Chondrocyte (in vitro differentiated cells): ENCODE results near the gene AUTS2. TPM values are rescaled to one million over a fixed set of nuclear protein-coding genes. Genes with fewer than 3 reads are reported as not detected.

Source experiments
- DNase-seq: peaks from one replicate; pipeline ENCODE4 v3.0.0; 2021; ENCODE audit warnings: mixed read lengths, low spot score
- H3K27ac Mint-ChIP-seq: one replicate; pipeline ENCODE4 v1.8.0; 2021; ENCODE audit warnings: mild to moderate bottlenecking, moderate library complexity, mixed read lengths; ENCODE audit not compliant: unreplicated experiment
- H3K27me3 Mint-ChIP-seq: 2 replicates; pipeline ENCODE4 v1.8.0; 2021; ENCODE audit warnings: low read depth, mixed read lengths
- H3K36me3 Mint-ChIP-seq: 2 replicates; pipeline ENCODE4 v1.8.0; 2021; ENCODE audit warnings: low read depth, mixed read lengths
- H3K4me1 Mint-ChIP-seq: 2 replicates; pipeline ENCODE4 v1.8.0; 2021; ENCODE audit warnings: low read depth, mild to moderate bottlenecking, mixed read lengths
- H3K4me3 Mint-ChIP-seq: one replicate; pipeline ENCODE4 v1.8.0; 2021; ENCODE audit warnings: mild to moderate bottlenecking, moderate library complexity, mixed read lengths; ENCODE audit not compliant: unreplicated experiment
- H3K9me3 Mint-ChIP-seq: 2 replicates; pipeline ENCODE4 v1.8.0; 2021; ENCODE audit warnings: low read depth, mixed read lengths
- CTCF ChIP-seq: fragments of 200-600 bp; sonication (generic); IDR thresholded peaks from 2 replicates; pipeline ENCODE4 v1.5.0; 2021; ENCODE audit warnings: antibody characterized with exemption, mild to moderate bottlenecking, moderate library complexity
- total RNA-seq: library from RNA; stranded (reverse); gene quantifications from 3 replicates; pipeline ENCODE4 v1.2.1, GENCODE V29; 2021

Gene AUTS2
- total RNA-seq, 1 donor from 2014 or later, result 31.5 TPM

GRCh38 chr7:70237256-70237655, 639.0 kb downstream of the AUTS2 start:
- no peak overlapping the region for H3K4me3 Mint-ChIP-seq
- no peaks in the 10 kb centered on the region for H3K36me3 Mint-ChIP-seq
- no peak for DNase-seq
- H3K27ac Mint-ChIP-seq, result no peak overlapping the region
- TF ChIP-seq CTCF, result no peak
- H3K9me3 Mint-ChIP-seq, result no peaks in the 10 kb centered on the region
- H3K27me3 Mint-ChIP-seq, result no peaks in the 10 kb centered on the region
- peaks cover 10% of the 10 kb centered on the region for H3K4me1 Mint-ChIP-seq

GRCh38 chr7:70237831-70238575, 639.7 kb downstream of the AUTS2 start:
- peak overlapping the region; percentile 23 for H3K27ac Mint-ChIP-seq
- no peaks in the 10 kb centered on the region for H3K27me3 Mint-ChIP-seq
- no peak for TF ChIP-seq CTCF
- no peaks in the 10 kb centered on the region for H3K36me3 Mint-ChIP-seq
- peak overlapping the region; percentile 26 for H3K4me3 Mint-ChIP-seq
- DNase-seq, result no peak
- H3K9me3 Mint-ChIP-seq, result no peaks in the 10 kb centered on the region
- H3K4me1 Mint-ChIP-seq, result peaks cover 10% of the 10 kb centered on the region

DNA sequence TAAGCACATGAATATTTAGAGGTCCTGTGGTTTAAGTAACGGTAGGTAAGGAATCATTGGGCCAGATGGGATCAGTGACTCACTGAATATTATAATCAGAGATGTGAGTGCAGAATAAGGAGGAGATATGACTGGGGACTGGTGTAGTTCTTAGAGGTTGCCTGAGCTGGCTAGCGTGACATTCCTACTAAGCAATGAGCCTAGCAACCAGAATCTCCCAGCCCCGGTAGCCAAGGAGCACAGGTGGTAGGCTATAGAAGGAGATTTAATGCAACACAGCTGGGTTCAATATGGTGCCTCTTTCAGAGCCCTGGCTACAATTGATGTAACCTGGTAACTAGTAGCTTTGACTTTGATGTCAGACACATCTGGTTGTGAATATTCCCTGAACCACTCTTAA, 641.6 kb downstream of the AUTS2 start:
- H3K27me3 Mint-ChIP-seq, result no peaks in the 10 kb centered on the region
- H3K9me3 Mint-ChIP-seq, result no peaks in the 10 kb centered on the region
- H3K4me3 Mint-ChIP-seq, result no peak overlapping the region
- no peak for DNase-seq
- peaks cover 10% of the 10 kb centered on the region for H3K4me1 Mint-ChIP-seq
- TF ChIP-seq CTCF, result no peak
- no peak overlapping the region for H3K27ac Mint-ChIP-seq
- no peaks in the 10 kb centered on the region for H3K36me3 Mint-ChIP-seq

- no peaks in the 10 kb centered on the region for H3K27me3 Mint-ChIP-seq
- H3K4me1 Mint-ChIP-seq, result peaks cover 10% of the 10 kb centered on the region
- H3K9me3 Mint-ChIP-seq, result no peaks in the 10 kb centered on the region
- no peak for DNase-seq
- H3K27ac Mint-ChIP-seq, result no peak overlapping the region
- no peaks in the 10 kb centered on the region for H3K36me3 Mint-ChIP-seq
- TF ChIP-seq CTCF, result no peak
- H3K4me3 Mint-ChIP-seq, result no peak overlapping the region
These were observed 642.6 kb downstream of the AUTS2 start for GRCh38 chr7:70240873-70241272.

GRCh38 chr7:70241536-70242175, 643.4 kb downstream of the AUTS2 start:
- Mint-ChIP-seq H3K36me3 (no peaks in the 10 kb centered on the region), H3K4me3 (no peak overlapping the region), H3K4me1 (peaks cover 10% of the 10 kb centered on the region), H3K27ac (no peak overlapping the region), H3K9me3 (no peaks in the 10 kb centered on the region), H3K27me3 (no peaks in the 10 kb centered on the region)
- TF ChIP-seq CTCF, result no peak
- DNase-seq, result no peak
